Testis (tissue), 2 donors: ENCODE data around the gene KIF25.

Experiments used
- CTCF ChIP-seq, 3 experiments: fragments of 450-650 bp in 2 of 3; fragments of 200-600 bp in 1 of 3; sonication (generic) in 1 of 3; IDR thresholded peaks; one replicate each; pipeline ENCODE4 v1.5.1; 2016 to 2019; ENCODE audit warnings: antibody characterized with exemption in 3 of 3, mild to moderate bottlenecking in 2 of 3, moderate library complexity in 1 of 3
- POLR2A ChIP-seq: fragments of 450-650 bp; IDR thresholded peaks from one replicate; pipeline ENCODE4 v1.6.1; 2017; ENCODE audit warnings: antibody characterized with exemption, mild to moderate bottlenecking, moderate library complexity

DNA sequence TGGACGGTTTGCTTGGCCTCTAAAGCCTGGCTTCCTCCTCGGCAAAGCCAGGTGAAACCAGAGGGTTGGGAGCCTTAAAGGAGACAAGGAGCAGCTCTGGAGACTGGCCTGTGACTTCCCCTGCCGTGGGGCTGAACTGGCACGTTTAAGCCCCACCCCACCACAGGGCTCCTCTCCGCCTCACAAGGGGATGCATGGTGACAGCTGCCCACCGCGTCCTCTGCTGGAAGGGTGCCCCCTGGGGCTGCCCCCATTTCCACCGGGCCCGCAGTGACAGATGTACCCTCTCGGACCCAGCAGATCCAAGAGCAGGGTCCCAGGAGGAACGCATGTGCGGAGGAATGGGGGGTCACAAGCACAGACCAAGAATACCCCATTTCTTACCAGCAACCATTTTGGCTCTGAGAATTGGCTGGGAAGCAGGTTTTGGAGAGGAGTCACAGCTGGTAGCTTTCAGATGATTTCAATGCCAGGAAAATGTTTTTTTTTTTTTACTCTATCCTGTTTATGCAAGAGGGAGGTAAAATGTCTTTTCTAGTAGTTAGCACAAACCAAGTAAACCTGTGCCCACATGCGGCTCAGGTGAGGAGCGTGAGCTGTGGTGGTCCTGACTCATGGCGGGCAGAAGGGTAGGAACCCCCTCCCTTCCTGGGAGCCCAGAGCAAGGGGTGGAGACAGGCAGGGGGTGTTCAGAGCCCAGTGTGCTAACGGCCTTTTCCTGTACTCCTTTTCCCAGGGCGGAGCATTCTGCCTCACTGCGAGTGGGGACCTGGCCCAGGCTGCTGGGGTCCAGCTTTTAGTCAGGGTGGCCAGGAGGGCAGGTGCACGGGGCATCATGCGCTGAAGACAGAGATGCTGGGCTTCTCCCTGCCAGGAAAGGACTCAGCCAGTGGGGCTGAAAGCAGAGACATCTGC lies 48.5 kb downstream of the KIF25 start:
- TF ChIP-seq CTCF (IDR thresholded peaks at IDR 0.05) (no peak), POLR2A (no peak)
